ENCODE results near the gene PLCG1. TPM values are rescaled to one million over a fixed set of nuclear protein-coding genes. Genes with fewer than 3 reads are reported as not detected.

The PLCG1 gene
- total RNA-seq, 4 donors from 2014 or later = 30.4 to 84.7 (median 47.8) TPM

DNA sequence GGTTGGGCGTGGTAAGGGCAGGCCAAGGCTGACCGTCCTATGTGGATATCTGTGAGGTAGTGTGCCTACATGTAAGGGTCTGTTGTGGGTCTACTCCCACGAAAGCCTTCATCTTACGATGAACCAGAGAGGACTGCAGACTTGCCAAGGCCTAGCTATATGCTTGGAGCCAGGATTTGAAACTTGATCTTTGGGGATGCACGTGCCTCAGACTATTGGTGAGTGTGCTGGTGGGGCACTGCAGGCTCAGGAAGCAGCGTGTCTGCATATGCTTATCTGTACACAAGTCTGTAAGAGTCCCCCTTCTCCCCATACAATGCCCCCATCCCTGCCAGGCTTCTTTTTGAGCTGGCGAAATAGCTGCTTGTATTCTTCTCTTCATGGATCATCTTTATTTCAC, 17.9 kb downstream of the PLCG1 start:
- Histone ChIP-seq H3K36me3 (peaks cover 0 to 9% (median 0%) of the 10 kb centered on the region in 3 donors), H3K4me1 (peaks cover 11 to 98% (median 68%) of the 10 kb centered on the region in 3 donors), H3K27me3 (no peaks in the 10 kb centered on the region), H3K9me3 (no peaks in the 10 kb centered on the region), H3K27ac (peak overlapping the region in 2 of 4 donors; percentile 19 to 30), H3K4me3 (no peak overlapping the region)
- intact Hi-C loops (cut with DNase I) = no loop called here
- no peak for TF ChIP-seq CTCF (IDR thresholded peaks at IDR 0.05)
- TF ChIP-seq POLR2A (IDR thresholded peaks at IDR 0.05) = no peak
- 77 to 87% methylated on average over 7 of the region's 7 CpGs for WGBS, 2 donors
- DNase-seq = no peak

- 45 to 60% methylated on average over 2 to 6 of the region's 6 CpGs for WGBS, 2 donors
- peak overlapping the region; percentile 31 to 68 (median 54) for H3K27ac ChIP-seq
- peaks cover 10 to 89% (median 46%) of the 10 kb centered on the region in 3 donors for H3K4me1 ChIP-seq
- no peak overlapping the region for H3K4me3 ChIP-seq
- no peaks in the 10 kb centered on the region for H3K27me3 ChIP-seq
- H3K9me3 ChIP-seq = no peaks in the 10 kb centered on the region
- DNase-seq = no peak
- H3K36me3 ChIP-seq = peaks cover 2 to 35% (median 7%) of the 10 kb centered on the region in 3 donors
- no peak for TF ChIP-seq POLR2A (IDR thresholded peaks at IDR 0.05)
- TF ChIP-seq CTCF (IDR thresholded peaks at IDR 0.05) = no peak
- intact Hi-C loops (cut with DNase I) = no loop called here
Measured at GRCh38 chr20:41158082-41158625, 20.8 kb downstream of the PLCG1 start.

GRCh38 chr20:41159547-41159946, 22.2 kb downstream of the PLCG1 start:
- WGBS, 2 donors = 87% methylated on average over 10 of the region's 10 CpGs; no CpG with 5 or more reads in 1 of the 2 donors
- intact Hi-C loops (cut with DNase I) = no loop called here
- no peak for TF ChIP-seq CTCF (IDR thresholded peaks at IDR 0.05)
- TF ChIP-seq POLR2A (IDR thresholded peaks at IDR 0.05) = no peak
- no peak overlapping the region for H3K27ac ChIP-seq
- no peaks in the 10 kb centered on the region for H3K27me3 ChIP-seq
- no peaks in the 10 kb centered on the region for H3K9me3 ChIP-seq
- peaks cover 16 to 49% (median 16%) of the 10 kb centered on the region in 3 donors for H3K36me3 ChIP-seq
- H3K4me1 ChIP-seq = peaks cover 10 to 75% (median 34%) of the 10 kb centered on the region in 3 donors
- no peak overlapping the region for H3K4me3 ChIP-seq
- DNase-seq = no peak

GRCh38 chr20:41160686-41161085, 23.3 kb downstream of the PLCG1 start:
- no peaks in the 10 kb centered on the region for H3K9me3 ChIP-seq
- peaks cover 10 to 64% (median 25%) of the 10 kb centered on the region in 3 donors for H3K4me1 ChIP-seq
- no peak overlapping the region for H3K4me3 ChIP-seq
- WGBS, 2 donors = 79 to 83% methylated on average over 2 of the region's 2 CpGs
- TF ChIP-seq POLR2A (IDR thresholded peaks at IDR 0.05) (no peak), CTCF (IDR thresholded peaks at IDR 0.05) (no peak)
- H3K36me3 ChIP-seq = peaks cover 27 to 61% (median 27%) of the 10 kb centered on the region in 3 donors
- no peak overlapping the region for H3K27ac ChIP-seq
- no peaks in the 10 kb centered on the region for H3K27me3 ChIP-seq
- intact Hi-C loops (cut with DNase I) = no loop called here
- DNase-seq = no peak

- H3K9me3 ChIP-seq = no peaks in the 10 kb centered on the region
- H3K4me3 ChIP-seq = no peak overlapping the region
- H3K27me3 ChIP-seq = no peaks in the 10 kb centered on the region
- TF ChIP-seq POLR2A (IDR thresholded peaks at IDR 0.05) (no peak), CTCF (IDR thresholded peaks at IDR 0.05) (no peak)
- H3K4me1 ChIP-seq = peaks cover 2 to 52% (median 14%) of the 10 kb centered on the region in 3 donors
- H3K27ac ChIP-seq = no peak overlapping the region
- no peak for DNase-seq
- intact Hi-C loops (cut with DNase I) = no loop called here
- H3K36me3 ChIP-seq = peaks cover 37 to 73% (median 39%) of the 10 kb centered on the region in 3 donors
- 22 to 31% methylated on average over 1 of the region's 1 CpG for WGBS, 2 donors
Measured at GRCh38 chr20:41161886-41162285, 24.5 kb downstream of the PLCG1 start.
